Keratinocyte (primary cell): Measurements from ENCODE around the gene MST1.

Experiments used
- CTCF ChIP-seq, 3 experiments: IDR thresholded peaks in 1 of 3; conservative IDR thresholded peaks in 1 of 3; optimal IDR thresholded peaks in 1 of 3; 2 replicates in 2 of 3; 3 replicates in 1 of 3; pipeline versions ENCODE3 to v1.5.1; 2011; ENCODE audit warnings: low read length in 3 of 3, mild to moderate bottlenecking in 3 of 3, moderate library complexity in 2 of 3, control low read depth in 1 of 3, inconsistent platforms in 1 of 3; ENCODE audit not compliant: insufficient read depth in 2 of 3; ENCODE audit errors: extremely low read depth in 1 of 3
- EZH2 ChIP-seq: IDR thresholded peaks from one replicate; pipeline ENCODE4 v1.6.1; 2012; ENCODE audit warnings: inconsistent platforms, mild to moderate bottlenecking, low read length, moderate library complexity

- TF ChIP-seq CTCF (optimal IDR thresholded peaks at IDR 0.05 in 1 of 3, IDR thresholded peaks at IDR 0.05 in 1 of 3, conservative IDR thresholded peaks at IDR 0.05 in 1 of 3; ENCODE audit: extremely low read depth in 1 of 3, insufficient read depth in 2 of 3, low read length in 3 of 3) (no peak), EZH2 (no peak)
Observed at GRCh38 chr3:49712631-49713317, 23.5 kb upstream of the MST1 start.
